Right ventricle myocardium inferior (tissue), 1 donor: Measurements from ENCODE around the gene ZFX. TPM values are rescaled to one million over a fixed set of nuclear protein-coding genes. Genes with fewer than 3 reads are reported as not detected.
A peak's percentile ranks its signal among the peaks of the same experiment; 100 is the strongest.
"Not testable (repeated sequence)": the region's sequence is repeated elsewhere in the genome, so short reads cannot be mapped to it uniquely, and the experiment has no call there.

ENCODE experiments used
- ATAC-seq: fragments of 200-7000 bp; cut with Tn5 transposase; one replicate; pipeline ENCODE4 v1.9.1; 2020; ENCODE audit warnings: mild to moderate bottlenecking, moderate library complexity
- DNase-seq: peaks from one replicate; pipeline ENCODE4 v3.0.0; 2021; ENCODE audit errors: missing footprints
- intact Hi-C: fragments of 100-400 bp; cut with DNase I; formaldehyde crosslinking; loops from one replicate; pipeline ENCODE4 v1.11.0; 2022
- total RNA-seq: library from RNA; stranded (reverse); fragmentation: NEBNext Ultra II Directional; extraction: Animal tissue kit (Norgen Biotek cat#: 25700); gene quantifications from one replicate; pipeline ENCODE4 v1.2.1, GENCODE V29; 2021
- donor health status: DM: no; HTN: yes; CAD: no; lungs with severe emphysema.

Gene ZFX
- total RNA-seq, 1 donor from 2014 or later, result 33.4 TPM

- ATAC-seq, result no peak
- no peak for DNase-seq
- intact Hi-C loops, result loop anchor here (10.0 kb wide), 1 partner anchor 94 kb away; the partner anchor contains the start of gene EIF2S3
Measured at GRCh38 chrX:24148535-24149350, 786 bp upstream of the ZFX start.

GRCh38 chrX:24150051-24150790 lies 692 bp downstream of the ZFX start:
- intact Hi-C loops, result loop anchor here (5.0 kb wide), 1 partner anchor 37 kb away; no protein-coding TSS in a partner anchor
- DNase-seq (peak; percentile 90), ATAC-seq (peak; percentile 89)

- no peak for DNase-seq
- intact Hi-C loops, result loop anchor here (5.0 kb wide), 1 partner anchor 36 kb away; no protein-coding TSS in a partner anchor
- no peak for ATAC-seq
Measured at GRCh38 chrX:24150898-24151297, 1.4 kb downstream of the ZFX start.

GRCh38 chrX:24151513-24151912 lies 2.0 kb downstream of the ZFX start:
- no peak for DNase-seq
- ATAC-seq, result no peak
- intact Hi-C loops, result loop anchor here (5.0 kb wide), 1 partner anchor 36 kb away; no protein-coding TSS in a partner anchor

GRCh38 chrX:24153178-24153795 lies 3.8 kb downstream of the ZFX start:
- ATAC-seq (no peak), DNase-seq (no peak)
- intact Hi-C loops, result loop anchor here (5.0 kb wide), 1 partner anchor 34 kb away; no protein-coding TSS in a partner anchor

- DNase-seq, result no peak
- intact Hi-C loops, result loop anchor here (5.0 kb wide), 1 partner anchor 34 kb away; no protein-coding TSS in a partner anchor
- no peak for ATAC-seq
Measured at GRCh38 chrX:24153796-24154189, 4.3 kb downstream of the ZFX start.

- ATAC-seq, result no peak
- intact Hi-C loops, result loop anchor here (5.0 kb wide), 1 partner anchor 33 kb away; no protein-coding TSS in a partner anchor
- no peak for DNase-seq
Measured at GRCh38 chrX:24154490-24155034, 5.0 kb downstream of the ZFX start.

GRCh38 chrX:24155747-24156146 lies 6.2 kb downstream of the ZFX start:
- intact Hi-C loops, DNase-seq, ATAC-seq: not testable (repeated sequence)

GRCh38 chrX:24156177-24156576 lies 6.6 kb downstream of the ZFX start:
- intact Hi-C loops, result no loop called here
- ATAC-seq (no peak), DNase-seq (no peak)

GRCh38 chrX:24158881-24159280 lies 9.4 kb downstream of the ZFX start:
- DNase-seq, result no peak
- no peak for ATAC-seq
- intact Hi-C loops, result no loop called here

- intact Hi-C loops, result no loop called here
- no peak for DNase-seq
- no peak for ATAC-seq
Measured at GRCh38 chrX:24166078-24166477, 16.5 kb downstream of the ZFX start.

- no peak for DNase-seq
- ATAC-seq, result no peak
- intact Hi-C loops, result no loop called here
Measured at GRCh38 chrX:24167719-24168472, 18.4 kb downstream of the ZFX start.

GRCh38 chrX:24168807-24169206 lies 19.3 kb downstream of the ZFX start:
- intact Hi-C loops, result no loop called here
- ATAC-seq (no peak), DNase-seq (no peak)

- intact Hi-C loops, result no loop called here
- no peak for DNase-seq
- ATAC-seq, result no peak
Measured at GRCh38 chrX:24169211-24169610, 19.7 kb downstream of the ZFX start.

- intact Hi-C loops, result no loop called here
- ATAC-seq (no peak), DNase-seq (no peak)
Measured at GRCh38 chrX:24173115-24173847, 23.8 kb downstream of the ZFX start.

- intact Hi-C loops, result no loop called here
- DNase-seq, result no peak
- no peak for ATAC-seq
Measured at GRCh38 chrX:24175276-24175675, 25.7 kb downstream of the ZFX start.

GRCh38 chrX:24178441-24178840 lies 28.9 kb downstream of the ZFX start:
- no peak for ATAC-seq
- intact Hi-C loops, result no loop called here
- no peak for DNase-seq

- intact Hi-C loops, result no loop called here
- ATAC-seq (peak; percentile 42), DNase-seq (no peak)
Measured at GRCh38 chrX:24184018-24184417, 34.5 kb downstream of the ZFX start.
